ENCODE measurements around the gene ADCY9.
"Not testable (repeated sequence)": the region's sequence is repeated elsewhere in the genome, so short reads cannot be mapped to it uniquely, and the experiment has no call there.

ADCY9 gene

GRCh38 chr16:4083347-4083870 is 32.8 kb downstream of the ADCY9 start:
- TF ChIP-seq CTCF (conservative IDR thresholded peaks at IDR 0.05) = no peak
- no peak overlapping the region for H3K27ac ChIP-seq

- H3K27ac ChIP-seq = no peak overlapping the region
- no peak for TF ChIP-seq CTCF (conservative IDR thresholded peaks at IDR 0.05)
These were observed 33.7 kb downstream of the ADCY9 start for GRCh38 chr16:4082474-4083044.

GRCh38 chr16:4081521-4082021 is 34.7 kb downstream of the ADCY9 start:
- no peak overlapping the region for H3K27ac ChIP-seq
- no peak for TF ChIP-seq CTCF (conservative IDR thresholded peaks at IDR 0.05)

- no peak overlapping the region for H3K27ac ChIP-seq
- TF ChIP-seq CTCF (conservative IDR thresholded peaks at IDR 0.05) = no peak
These were observed 35.2 kb downstream of the ADCY9 start for GRCh38 chr16:4081047-4081446.

GRCh38 chr16:4077174-4077649 is 39.0 kb downstream of the ADCY9 start:
- no peak overlapping the region for H3K27ac ChIP-seq
- no peak for TF ChIP-seq CTCF (conservative IDR thresholded peaks at IDR 0.05)

GRCh38 chr16:4075534-4075933 is 40.7 kb downstream of the ADCY9 start:
- H3K27ac ChIP-seq = no peak overlapping the region
- no peak for TF ChIP-seq CTCF (conservative IDR thresholded peaks at IDR 0.05)

GRCh38 chr16:4073150-4073549 is 43.1 kb downstream of the ADCY9 start:
- H3K27ac ChIP-seq = not testable (repeated sequence)
